Caco-2 (cell line): ENCODE results near the gene NEK2. TPM values are rescaled to one million over a fixed set of nuclear protein-coding genes. Genes with fewer than 3 reads are reported as not detected.
"Not testable (repeated sequence)": the region's sequence is repeated elsewhere in the genome, so short reads cannot be mapped to it uniquely, and the experiment has no call there.

Experiments used
- BruUV-seq: library from RNA; stranded (reverse); fragments of 400-500 nt; replicated peaks from 2 replicates; lab custom pipeline; 2021; lab: Mats Ljungman, UMichigan
- CTCF ChIA-PET: fragments of 300-600 bp; sonication (Branson Sonifier 250); formaldehyde crosslinking; loops from one replicate; lab custom pipeline; 2022; ENCODE audit warnings: antibody characterized with exemption; lab: Charles Lee
- POLR2A ChIA-PET: fragments of 300-600 bp; sonication (Branson Sonifier 250); formaldehyde crosslinking; loops from one replicate; lab custom pipeline; 2022; ENCODE audit warnings: antibody characterized with exemption; lab: Charles Lee
- DNase-seq, 2 experiments: peaks; one replicate each; pipeline versions ENCODE4 v3.0.0 to v3.0.0-alpha.2; 2020 to 2022
- H3K27me3 ChIP-seq: replicated peaks from 2 replicates; pipeline ENCODE4 v1.6.0; 2011; ENCODE audit warnings: low read length; ENCODE audit not compliant: control insufficient read depth, insufficient read depth
- H3K36me3 ChIP-seq: 2 replicates; pipeline ENCODE4 v1.5.1; 2011; ENCODE audit warnings: low read length; ENCODE audit not compliant: control insufficient read depth, insufficient read depth
- H3K4me1 ChIP-seq: fragments of 250-450 bp; sonication (Bioruptor Pico); 2 replicates; pipeline ENCODE4 v1.5.1; 2020; ENCODE audit warnings: mild to moderate bottlenecking
- H3K4me3 ChIP-seq: 2 replicates; pipeline ENCODE4 v1.5.1; 2011; ENCODE audit warnings: low read depth, mild to moderate bottlenecking, control low read depth, low read length
- H3K9me3 ChIP-seq: fragments of 250-450 bp; sonication (Bioruptor Pico); 2 replicates; pipeline ENCODE4 v1.5.1; 2020; ENCODE audit warnings: mild to moderate bottlenecking, moderate library complexity
- H3K27ac Mint-ChIP-seq: one replicate; pipeline ENCODE4 v1.8.0; 2022; ENCODE audit warnings: mixed read lengths; ENCODE audit not compliant: unreplicated experiment
- H3K27me3 Mint-ChIP-seq: one replicate; pipeline ENCODE4 v1.8.0; 2022; ENCODE audit warnings: mixed read lengths; ENCODE audit not compliant: insufficient read depth, unreplicated experiment
- H3K36me3 Mint-ChIP-seq: one replicate; pipeline ENCODE4 v1.8.0; 2022; ENCODE audit warnings: mild to moderate bottlenecking, mixed read lengths; ENCODE audit not compliant: insufficient read depth, unreplicated experiment
- H3K4me1 Mint-ChIP-seq: one replicate; pipeline ENCODE4 v1.8.0; 2022; ENCODE audit warnings: low read depth, mixed read lengths; ENCODE audit not compliant: unreplicated experiment
- H3K4me3 Mint-ChIP-seq: one replicate; pipeline ENCODE4 v1.8.0; 2022; ENCODE audit warnings: mild to moderate bottlenecking, moderate library complexity, mixed read lengths; ENCODE audit not compliant: unreplicated experiment
- H3K9me3 Mint-ChIP-seq: one replicate; pipeline ENCODE4 v1.8.0; 2022; ENCODE audit warnings: mixed read lengths; ENCODE audit not compliant: unreplicated experiment
- CTCF ChIP-seq, 2 experiments: fragments of 200-600 bp in 1 of 2; IDR thresholded peaks; 1 replicate in 1 of 2; 2 replicates in 1 of 2; pipeline versions ENCODE4 v1.5.1 to v1.8.0; 2011 to 2022; ENCODE audit warnings: antibody characterized with exemption in 1 of 2, control low read depth in 1 of 2, inconsistent platforms in 1 of 2, low read depth in 1 of 2, low read length in 1 of 2, mild to moderate bottlenecking in 1 of 2, moderate library complexity in 1 of 2; ENCODE audit not compliant: insufficient read depth in 1 of 2, severe bottlenecking in 1 of 2, unreplicated experiment in 1 of 2
- intact Hi-C: fragments of 100-400 bp; cut with micrococcal nuclease; formaldehyde crosslinking; loops from one replicate; pipeline ENCODE4 v1.10.0; 2022; ENCODE audit not compliant: unreplicated experiment
- total RNA-seq: library from RNA; stranded (reverse); gene quantifications from 2 replicates; pipeline ENCODE4 v1.2.3, GENCODE V29; 2022

Gene NEK2
- total RNA-seq, 1 experiment from 2014 or later = 34.7 TPM

DNA sequence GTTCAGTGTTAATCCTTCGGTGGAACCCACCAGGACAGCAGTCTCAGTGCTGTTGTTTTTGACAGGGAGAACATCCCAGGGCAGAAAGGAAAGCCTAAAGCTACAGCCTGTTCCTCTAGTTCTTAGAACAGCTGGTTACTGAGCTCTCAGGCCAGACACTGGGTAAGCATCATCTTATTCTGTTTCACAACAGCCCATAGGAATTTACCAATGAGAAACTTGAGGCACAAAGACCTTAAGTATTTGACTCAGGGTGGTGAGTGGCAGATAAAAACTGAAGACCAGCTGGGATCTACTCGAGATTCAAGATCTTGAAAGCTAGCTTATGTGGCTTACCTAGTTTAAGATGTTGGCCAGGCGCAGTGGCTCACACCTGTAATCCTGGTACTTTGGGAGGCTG lies 9.4 kb upstream of the NEK2 start:
- ChIA-PET POLR2A (no interaction called here), CTCF (interaction anchor here (0.6 to 0.8 kb wide), 2 partner anchors 50 to 350 kb away, joined by 3 to 4 read pairs; partner anchors contain the start of gene INTS7)
- DNase-seq = no peak
- H3K36me3 Mint-ChIP-seq = peaks cover 6% of the 10 kb centered on the region
- H3K9me3 Mint-ChIP-seq = no peaks in the 10 kb centered on the region
- H3K27ac Mint-ChIP-seq = no peak overlapping the region
- Histone ChIP-seq H3K4me1 (no peaks in the 10 kb centered on the region), H3K36me3 (no peaks in the 10 kb centered on the region), H3K27me3 (no peaks in the 10 kb centered on the region), H3K9me3 (no peaks in the 10 kb centered on the region), H3K4me3 (no peak overlapping the region)
- H3K4me1 Mint-ChIP-seq = peaks cover 7% of the 10 kb centered on the region
- H3K4me3 Mint-ChIP-seq = no peak overlapping the region
- no peaks in the 10 kb centered on the region for H3K27me3 Mint-ChIP-seq
- no peak for TF ChIP-seq CTCF (IDR thresholded peaks at IDR 0.05; ENCODE audit: insufficient read depth in 1 of 2, low read depth in 1 of 2, low read length in 1 of 2, severe bottlenecking in 1 of 2, unreplicated experiment in 1 of 2)
- BruUV-seq = no TSS peak
- intact Hi-C loops = loop anchor here (5.0 kb wide), 2 partner anchors 58 to 773 kb away; no protein-coding TSS in a partner anchor

- Mint-ChIP-seq H3K4me1 (peaks cover 7% of the 10 kb centered on the region), H3K27ac (no peak overlapping the region), H3K4me3 (no peak overlapping the region), H3K9me3 (no peaks in the 10 kb centered on the region), H3K27me3 (no peaks in the 10 kb centered on the region), H3K36me3 (peaks cover 6% of the 10 kb centered on the region)
- Histone ChIP-seq H3K36me3 (no peaks in the 10 kb centered on the region), H3K9me3 (no peaks in the 10 kb centered on the region), H3K27me3 (no peaks in the 10 kb centered on the region), H3K4me1 (no peaks in the 10 kb centered on the region), H3K4me3 (no peak overlapping the region)
- no peak for TF ChIP-seq CTCF (IDR thresholded peaks at IDR 0.05; ENCODE audit: insufficient read depth in 1 of 2, low read depth in 1 of 2, low read length in 1 of 2, severe bottlenecking in 1 of 2, unreplicated experiment in 1 of 2)
- no peak for DNase-seq
- ChIA-PET CTCF (interaction anchor here (0.6 to 0.8 kb wide), 2 partner anchors 51 to 350 kb away, joined by 3 to 4 read pairs; partner anchors contain the start of gene INTS7), POLR2A (no interaction called here)
- BruUV-seq = no TSS peak
- intact Hi-C loops = loop anchor here (5.0 kb wide), 2 partner anchors 58 to 773 kb away; no protein-coding TSS in a partner anchor
These were observed 8.9 kb upstream of the NEK2 start for GRCh38 chr1:211684331-211684730.

DNA sequence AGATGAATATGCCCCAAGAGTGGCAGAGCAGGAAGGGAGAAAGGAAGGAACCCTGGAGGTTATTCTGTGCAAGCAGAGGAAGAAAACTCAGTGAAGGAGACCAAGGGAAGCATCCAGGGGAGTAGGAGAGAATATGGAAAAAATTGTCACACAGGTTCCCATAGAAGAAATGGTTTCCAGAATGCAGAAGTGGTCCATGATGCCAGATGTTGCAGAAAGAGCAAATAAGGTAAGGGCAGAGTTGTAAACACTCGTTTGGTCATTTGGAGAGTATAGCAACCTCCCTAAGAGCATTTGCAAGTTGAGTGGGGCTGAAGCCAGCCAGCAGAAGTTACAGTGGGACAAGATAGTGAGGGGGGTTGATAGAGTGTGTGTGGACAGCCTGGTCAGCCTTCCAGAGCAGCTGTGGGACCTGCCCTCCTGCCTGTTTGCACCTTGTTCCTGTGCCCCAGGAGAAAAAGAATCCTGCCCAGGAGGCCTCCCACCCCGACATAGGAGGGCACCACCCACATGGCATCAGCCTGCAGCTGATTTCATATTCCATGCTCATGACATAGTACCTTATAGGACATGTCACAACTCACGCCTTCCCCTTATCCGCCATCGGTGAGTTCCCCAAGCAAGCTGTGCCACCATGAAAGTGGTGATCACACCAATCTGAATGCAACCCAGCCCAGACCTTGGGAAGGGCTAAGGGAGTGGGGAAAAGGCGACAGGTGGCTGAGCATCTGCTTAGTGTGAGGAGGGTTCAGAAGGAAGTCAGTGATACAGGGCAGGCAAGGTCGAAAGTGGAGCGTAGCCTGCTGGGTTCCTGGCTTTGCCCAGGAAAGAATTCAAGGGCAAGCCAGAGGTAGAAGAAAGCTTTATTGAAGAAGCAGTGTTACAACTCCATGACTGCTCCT lies 8.2 kb upstream of the NEK2 start:
- H3K27ac Mint-ChIP-seq = no peak overlapping the region
- POLR2A ChIA-PET = no interaction called here
- H3K4me3 ChIP-seq = no peak overlapping the region
- H3K4me1 ChIP-seq = no peaks in the 10 kb centered on the region
- intact Hi-C loops = loop anchor here (5.0 kb wide), 2 partner anchors 59 to 774 kb away; no protein-coding TSS in a partner anchor
- BruUV-seq = no TSS peak
- H3K4me3 Mint-ChIP-seq = no peak overlapping the region
- peaks cover 6% of the 10 kb centered on the region for H3K36me3 Mint-ChIP-seq
- TF ChIP-seq CTCF (IDR thresholded peaks at IDR 0.05; ENCODE audit: insufficient read depth in 1 of 2, low read depth in 1 of 2, low read length in 1 of 2, severe bottlenecking in 1 of 2, unreplicated experiment in 1 of 2) = no peak
- no peaks in the 10 kb centered on the region for H3K36me3 ChIP-seq
- H3K27me3 Mint-ChIP-seq = no peaks in the 10 kb centered on the region
- no peak for DNase-seq
- CTCF ChIA-PET = interaction anchor here (1.1 kb wide), 1 partner anchor 351 kb away, joined by 6 read pairs; the partner anchor contains the start of gene INTS7
- no peaks in the 10 kb centered on the region for H3K27me3 ChIP-seq
- H3K4me1 Mint-ChIP-seq = peaks cover 7% of the 10 kb centered on the region
- no peaks in the 10 kb centered on the region for H3K9me3 Mint-ChIP-seq
- H3K9me3 ChIP-seq = no peaks in the 10 kb centered on the region

DNA sequence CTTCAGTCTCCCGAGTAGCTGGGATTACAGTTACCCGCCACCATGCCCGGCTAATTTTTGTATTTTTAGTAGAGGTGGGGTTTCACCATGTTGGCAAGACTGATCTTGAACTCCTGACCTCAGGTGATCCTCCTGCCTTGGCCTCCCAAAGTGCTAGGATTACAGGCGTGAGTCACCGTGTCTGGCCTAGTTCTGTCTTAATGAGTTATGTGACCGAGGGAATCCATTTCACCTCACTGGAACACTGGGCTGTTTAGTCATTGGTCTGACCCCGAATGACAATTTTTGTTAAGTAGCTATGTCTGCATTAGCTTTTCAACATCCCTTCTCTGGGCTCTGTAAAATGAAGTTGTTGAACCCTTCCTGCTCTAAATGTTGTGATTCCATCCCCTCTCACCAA lies 6.8 kb upstream of the NEK2 start:
- BruUV-seq, H3K27me3 Mint-ChIP-seq, H3K9me3 ChIP-seq, H3K4me3 Mint-ChIP-seq, POLR2A ChIA-PET, DNase-seq, H3K4me1 ChIP-seq, H3K27ac Mint-ChIP-seq, H3K9me3 Mint-ChIP-seq, H3K36me3 Mint-ChIP-seq, H3K4me3 ChIP-seq, H3K27me3 ChIP-seq, H3K36me3 ChIP-seq: not testable (repeated sequence)
- CTCF ChIA-PET = interaction anchor here (1.0 to 2.5 kb wide), 2 partner anchors 102 to 353 kb away, joined by 3 to 109 read pairs; partner anchors contain the start of genes DTL and INTS7
- intact Hi-C loops = loop anchor here (5.0 kb wide), 2 partner anchors 60 to 775 kb away; no protein-coding TSS in a partner anchor
- peaks cover 14% of the 10 kb centered on the region for H3K4me1 Mint-ChIP-seq
